ENCODE results near the gene BRPF1.

BRPF1 gene

GRCh38 chr3:9791127-9791526, 59.6 kb downstream of the BRPF1 start:
- no peak for DNase-seq (ENCODE audit: low read depth in 2 of 2)

GRCh38 chr3:9791790-9792404, 60.4 kb downstream of the BRPF1 start:
- no peak for DNase-seq (ENCODE audit: low read depth in 2 of 2)

- peak; percentile 73 to 76 for DNase-seq (ENCODE audit: low read depth in 2 of 2)
These were observed 61.0 kb downstream of the BRPF1 start, which contains the start of the genes ARPC4 and TADA3 for GRCh38 chr3:9792405-9793160. Gene ARPC4, plus strand, starts transcription at chr3:9793082. Its CDS starts 40 bp downstream, at chr3:9793122. Gene TADA3, minus strand, starts transcription at chr3:9792473. Its CDS starts 1,007 bp downstream, at chr3:9791466.

- DNase-seq (ENCODE audit: low read depth in 2 of 2) = no peak
These were observed 61.7 kb downstream of the BRPF1 start for GRCh38 chr3:9793161-9793781.

GRCh38 chr3:9794400-9794799, 62.9 kb downstream of the BRPF1 start:
- DNase-seq (ENCODE audit: low read depth in 2 of 2) = no peak

GRCh38 chr3:9795207-9795606, 63.7 kb downstream of the BRPF1 start:
- DNase-seq (ENCODE audit: low read depth in 2 of 2) = no peak

GRCh38 chr3:9797196-9797945, 65.8 kb downstream of the BRPF1 start:
- DNase-seq (ENCODE audit: low read depth in 2 of 2) = no peak

All from stimulated activated CD4-positive, alpha-beta T cell treated with anti-CD3 and anti-CD28 coated beads, Interleukin-1b, Interleukin-23, amount 100 ng/mL, for 1 hour (primary cell).